HG02943 (cell line): ENCODE results near the gene PLEKHA8.

ENCODE experiments used
- ATAC-seq: cut with Tn5 transposase; IDR thresholded peaks from one replicate; pipeline ENCODE4 v1.9.1; 2021; ENCODE audit warnings: mild to moderate bottlenecking, low read depth, moderate library complexity; ENCODE audit not compliant: unreplicated experiment

The PLEKHA8 gene

DNA sequence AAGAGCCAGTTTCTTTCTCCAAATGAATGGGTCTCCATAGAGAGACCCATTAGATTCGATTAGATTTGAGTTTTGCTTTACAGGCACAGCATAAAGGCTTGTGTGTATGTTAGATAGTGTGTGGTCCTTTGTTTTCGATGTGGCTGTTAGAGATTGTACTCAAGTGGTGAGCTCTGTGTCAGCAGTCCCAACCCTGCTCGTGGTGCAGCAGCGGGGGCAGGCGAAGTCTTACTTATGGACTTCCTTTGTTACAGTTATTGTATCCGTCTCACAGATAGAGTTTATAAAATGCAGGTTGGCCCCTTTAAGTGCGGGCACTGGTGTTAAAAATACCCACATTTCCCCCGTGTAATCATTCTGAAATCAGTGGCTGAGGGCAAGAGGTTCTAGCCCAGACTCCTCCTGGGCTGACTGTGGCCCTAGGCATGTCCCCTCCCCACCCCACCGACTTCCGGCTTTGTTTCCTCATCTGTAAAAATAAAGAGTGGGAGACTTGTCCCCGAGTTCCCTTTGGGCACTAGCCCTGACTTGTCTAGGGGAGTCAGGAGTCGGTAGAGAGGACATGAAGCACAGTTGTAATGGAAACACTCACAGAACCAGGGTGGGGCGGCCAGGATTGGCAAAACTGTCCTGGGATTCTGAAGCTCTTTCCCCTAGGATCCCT is 135.2 kb downstream of the PLEKHA8 start:
- ATAC-seq: peak; percentile 43

DNA sequence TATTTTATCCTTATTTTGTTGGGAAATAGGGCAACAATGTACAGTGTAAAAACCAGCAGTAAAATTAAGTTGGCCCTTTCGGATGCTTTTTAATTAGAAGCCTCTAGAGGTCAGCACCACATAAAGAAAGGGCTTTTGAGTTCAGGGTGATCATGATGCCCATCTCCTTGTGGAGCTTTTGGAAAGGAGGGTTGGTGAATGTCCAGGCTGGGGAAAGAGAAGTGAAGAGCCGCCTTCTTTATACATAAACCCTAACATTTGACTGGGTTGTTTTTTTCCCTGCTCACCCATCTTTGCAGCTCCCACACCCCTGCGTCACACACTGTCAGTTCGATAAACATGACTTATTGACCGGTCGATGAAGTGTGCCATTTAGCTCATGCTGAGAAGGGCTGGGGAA is 136.4 kb downstream of the PLEKHA8 start:
- ATAC-seq: no peak

DNA sequence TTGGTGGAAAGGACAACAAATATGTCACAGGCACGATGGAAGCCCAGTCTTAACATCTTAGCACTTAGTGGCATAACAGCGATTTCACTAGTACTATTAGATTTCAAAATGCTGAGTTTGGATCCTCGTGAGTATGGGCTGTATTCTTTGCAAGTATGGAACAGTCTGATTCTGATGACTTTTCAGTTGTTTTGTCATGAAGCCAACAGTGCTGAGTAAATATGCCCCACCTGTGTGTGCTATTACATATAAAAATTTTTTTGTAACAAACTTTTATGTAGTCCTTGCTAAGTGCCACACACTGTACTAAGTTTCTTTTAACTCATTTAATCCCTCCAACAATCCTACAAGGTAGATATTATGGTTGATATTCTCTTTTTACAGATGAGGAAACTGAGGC is 137.4 kb downstream of the PLEKHA8 start:
- no peak for ATAC-seq

DNA sequence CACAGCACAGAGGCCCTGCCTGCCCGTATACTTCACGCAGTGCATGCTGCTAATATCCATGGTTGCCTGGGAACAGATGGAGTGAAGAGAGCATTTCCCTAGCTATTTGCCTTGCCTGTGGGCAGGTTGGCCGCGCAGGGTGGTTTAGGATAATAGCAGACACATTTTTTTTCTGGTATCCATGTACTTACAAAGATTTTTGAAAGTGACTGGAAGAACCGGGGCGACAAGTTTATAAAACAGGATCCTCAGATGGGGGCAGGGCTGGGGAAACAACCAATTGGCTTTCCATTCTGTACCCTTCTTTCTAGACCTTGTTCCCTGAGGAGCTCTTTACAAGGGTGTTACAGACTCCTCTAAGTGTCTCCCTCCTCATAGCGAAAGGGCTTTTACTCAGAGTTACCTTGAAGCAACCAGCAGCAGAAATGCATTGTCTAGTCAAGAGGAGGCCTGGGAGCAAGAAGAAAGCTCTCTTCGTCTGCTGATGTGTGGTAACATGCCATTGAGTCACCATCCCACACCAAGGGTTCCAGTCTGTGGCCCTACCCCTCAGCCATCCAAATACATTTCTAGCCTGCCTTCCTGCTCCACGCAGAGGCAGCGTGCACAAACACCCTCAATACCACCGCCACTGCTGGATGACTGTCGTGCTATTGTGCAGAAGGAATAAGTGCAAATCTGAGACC is 138.1 kb downstream of the PLEKHA8 start:
- ATAC-seq: no peak

DNA sequence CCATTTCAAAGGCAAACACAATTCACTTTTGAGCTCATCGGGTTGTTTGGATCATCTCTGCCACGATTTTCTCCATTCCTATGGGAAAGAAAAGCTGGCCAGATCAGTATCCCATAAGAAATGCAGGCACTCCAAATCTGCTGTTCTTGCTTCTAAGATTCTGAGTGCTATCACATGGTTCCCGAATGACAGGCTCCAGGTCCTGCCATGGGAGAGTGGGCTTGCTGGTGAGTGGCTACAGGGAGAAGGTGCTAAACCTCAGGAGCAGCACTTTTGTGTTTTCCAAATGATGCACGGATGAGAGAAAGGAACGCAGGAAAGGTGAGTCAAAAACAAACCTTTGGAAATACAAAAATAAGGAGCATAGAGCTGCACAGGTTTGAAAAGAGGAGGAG is 138.6 kb downstream of the PLEKHA8 start:
- no peak for ATAC-seq

DNA sequence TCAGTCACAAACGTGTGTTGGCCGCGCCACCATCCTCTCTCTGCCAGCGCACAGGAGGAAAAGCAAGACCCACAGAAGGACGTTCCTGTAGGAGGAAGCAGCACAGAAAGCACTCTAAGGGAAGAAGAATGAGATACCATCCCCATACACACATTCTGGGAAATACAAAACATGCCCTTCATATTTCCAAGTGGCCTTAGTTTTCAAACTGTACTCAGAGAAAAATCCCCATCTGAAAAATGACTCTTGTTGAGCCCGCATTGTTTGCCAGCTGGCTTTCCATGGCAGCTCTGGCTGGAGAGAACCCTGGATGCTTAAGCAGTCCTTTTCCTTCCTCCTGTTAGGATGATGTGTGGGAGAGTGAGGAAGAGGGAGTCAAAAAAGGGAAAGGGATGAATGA is 139.7 kb downstream of the PLEKHA8 start:
- no peak for ATAC-seq

DNA sequence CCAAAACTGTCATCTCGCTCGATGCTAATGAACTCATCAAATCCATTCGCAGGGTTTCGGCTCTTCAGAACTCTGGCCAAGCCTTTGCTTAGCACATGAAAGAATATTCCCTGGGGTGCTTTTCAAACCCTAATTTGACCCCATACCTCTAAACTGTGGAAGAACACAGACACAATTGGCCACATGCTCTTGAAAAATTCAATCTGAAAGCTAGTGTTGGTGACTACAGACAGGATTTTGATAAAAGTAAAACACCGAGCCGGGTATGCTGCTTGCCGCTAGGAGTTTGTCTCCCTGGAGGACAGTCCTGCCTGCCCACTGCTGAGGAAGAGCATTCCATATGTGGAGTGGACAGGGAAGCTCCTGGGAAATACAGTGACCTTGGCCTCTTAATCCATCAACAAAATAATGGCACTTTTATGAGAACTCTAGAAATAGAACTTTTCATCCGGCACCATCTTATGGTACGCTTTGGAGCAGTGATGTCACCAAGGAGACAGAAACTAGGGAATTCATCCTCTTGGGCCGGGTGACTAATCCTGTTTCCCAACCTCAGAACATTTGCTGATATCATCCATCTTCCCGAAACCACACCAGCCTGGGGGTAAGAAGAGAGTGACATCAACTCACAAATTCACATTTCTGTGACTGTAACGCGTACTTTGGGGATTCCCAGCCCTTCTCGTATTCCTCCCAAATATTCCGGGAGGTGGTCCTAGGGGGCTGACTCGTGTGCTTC is 140.8 kb downstream of the PLEKHA8 start:
- ATAC-seq: no peak

DNA sequence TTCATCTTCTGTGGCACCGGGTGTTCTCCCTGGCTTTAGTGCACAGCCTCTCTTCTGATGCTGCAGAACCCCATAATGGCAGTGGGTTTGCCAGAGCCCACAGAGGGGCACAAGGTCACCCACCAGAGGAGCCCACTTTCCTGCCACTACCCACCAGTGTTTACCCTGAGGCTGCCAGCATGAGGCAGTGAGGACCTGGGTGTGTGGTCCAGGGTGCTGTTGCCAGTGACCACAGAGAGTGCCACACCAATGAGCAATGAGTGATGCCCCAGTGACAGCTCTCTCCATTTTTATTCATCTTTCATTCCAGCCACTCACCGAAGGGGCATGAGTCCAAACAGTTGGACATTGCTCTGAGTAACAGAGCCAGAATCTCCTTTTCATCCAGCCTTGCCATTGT is 141.4 kb downstream of the PLEKHA8 start:
- no peak for ATAC-seq

DNA sequence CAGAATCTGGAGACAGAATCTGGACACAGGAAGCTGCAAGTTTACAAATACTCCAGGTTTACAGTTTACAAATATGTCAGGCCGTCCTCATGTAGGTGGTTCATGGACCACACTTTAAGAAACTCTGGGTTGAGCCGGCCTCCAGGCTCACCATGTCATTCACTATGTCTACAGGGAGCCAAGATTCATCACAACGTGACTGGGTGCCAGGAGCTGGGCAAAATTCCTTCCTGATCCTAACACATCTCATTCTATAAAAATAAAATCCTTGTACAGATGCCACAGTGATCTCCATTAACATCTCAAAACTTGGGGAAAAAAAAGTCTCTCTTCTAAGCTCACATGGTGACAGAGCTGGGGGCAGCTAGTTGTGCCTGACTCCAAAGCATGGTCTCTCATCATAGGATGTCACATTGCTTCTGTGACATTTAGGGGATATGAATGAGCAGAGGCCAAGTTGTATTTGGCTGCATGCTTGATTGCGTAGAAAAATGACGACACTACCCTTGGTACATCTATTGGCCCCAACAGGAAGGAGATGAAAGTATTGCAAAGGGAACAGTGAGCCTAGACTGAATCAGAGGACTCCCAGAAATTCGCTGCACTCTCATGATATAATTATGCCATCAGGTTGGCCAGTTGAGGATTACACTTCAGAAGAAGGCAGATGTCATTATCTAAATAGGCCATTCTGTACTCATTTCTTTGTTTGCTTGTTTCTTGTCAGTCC is 142.4 kb downstream of the PLEKHA8 start:
- ATAC-seq: no peak

DNA sequence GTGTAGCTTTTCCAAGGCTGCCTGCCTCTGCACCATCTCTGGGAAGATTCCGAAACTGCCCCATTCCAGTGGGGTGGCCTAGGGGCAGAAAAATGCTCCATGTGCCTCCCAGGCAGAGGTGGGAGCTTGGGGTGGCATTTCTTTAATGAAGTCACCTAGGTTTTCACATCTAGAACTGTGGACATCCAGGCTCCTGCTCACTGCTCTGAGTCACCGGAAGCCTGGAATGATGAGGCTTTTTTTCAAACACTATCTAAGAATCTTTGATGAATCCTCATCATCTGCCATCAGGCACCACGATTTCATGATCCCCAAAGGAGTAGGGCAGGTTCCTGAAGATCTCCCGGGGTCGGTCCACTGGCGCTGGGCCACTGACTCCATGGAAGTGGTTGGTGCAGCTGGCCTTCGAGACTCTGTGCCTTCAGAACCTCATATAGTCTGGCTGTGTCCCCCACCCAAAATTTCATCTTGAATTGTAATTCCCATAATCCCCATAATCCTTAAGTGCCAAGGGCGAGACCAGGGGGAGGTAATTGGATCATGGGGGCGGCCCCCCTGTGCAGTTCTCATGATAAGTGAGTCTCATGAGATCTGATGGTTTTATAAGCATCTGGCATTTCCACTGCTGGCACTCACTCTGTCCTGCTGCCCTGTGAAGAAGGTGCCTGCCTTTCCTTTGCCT is 143.7 kb downstream of the PLEKHA8 start:
- no peak for ATAC-seq

DNA sequence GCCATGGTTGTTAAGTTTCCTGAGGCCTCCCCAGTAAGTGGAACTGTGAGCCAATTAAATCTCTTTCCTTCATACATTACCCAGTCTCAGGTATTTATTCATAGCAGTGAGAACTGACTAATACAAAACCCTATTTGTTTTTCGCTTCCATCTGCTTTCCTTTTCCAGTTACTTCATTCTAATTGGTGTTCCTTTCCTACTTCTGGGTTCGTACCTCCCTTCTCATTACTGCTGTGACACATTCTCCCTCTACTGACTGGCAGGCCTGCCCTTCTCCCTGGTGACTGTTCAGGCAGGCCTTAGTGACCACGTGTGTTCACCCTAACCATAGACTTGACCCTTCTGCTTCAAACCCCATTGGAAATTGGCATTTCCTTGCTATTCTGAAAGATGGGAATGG is 144.2 kb downstream of the PLEKHA8 start:
- ATAC-seq: no peak

DNA sequence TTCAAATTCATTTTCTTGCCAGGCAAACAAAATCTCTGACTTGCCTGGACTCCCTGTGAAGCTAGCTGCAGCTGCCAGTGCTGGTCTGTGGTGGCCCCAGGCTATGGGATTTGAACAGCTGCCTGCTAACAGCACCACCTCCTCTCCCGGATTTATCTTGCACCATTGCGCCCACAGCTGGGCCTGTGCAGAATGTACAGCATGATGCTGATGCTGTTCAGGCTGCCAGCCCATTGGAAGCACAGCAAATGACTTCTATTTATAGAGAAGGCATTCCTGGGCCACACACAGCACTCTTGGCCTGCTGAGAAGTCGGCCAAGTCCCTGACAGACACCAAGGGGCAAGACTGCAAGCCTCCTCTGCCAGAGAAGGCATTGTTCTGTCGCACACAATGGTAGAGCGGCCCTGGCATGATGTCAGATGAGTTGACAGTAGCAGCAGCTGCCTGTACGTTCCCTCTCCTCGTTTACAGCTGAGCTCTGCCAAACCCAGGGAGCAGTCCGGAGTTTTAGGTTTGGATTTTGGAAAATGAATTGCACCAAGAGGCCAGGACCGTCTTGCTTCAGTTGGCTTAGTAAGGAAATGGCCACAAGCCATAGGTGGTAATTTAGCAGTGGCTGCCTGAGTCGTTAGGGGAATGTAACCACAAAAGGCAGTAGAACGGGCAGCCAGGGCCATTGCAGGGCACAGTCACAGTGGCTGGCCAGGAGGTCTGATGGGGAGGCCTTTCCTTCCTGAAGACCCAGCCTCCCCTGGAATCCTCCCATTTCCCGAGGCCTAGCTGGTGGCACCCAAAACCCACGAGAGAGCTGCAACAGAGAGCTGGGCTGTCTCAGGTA is 145.1 kb downstream of the PLEKHA8 start:
- ATAC-seq: no peak

DNA sequence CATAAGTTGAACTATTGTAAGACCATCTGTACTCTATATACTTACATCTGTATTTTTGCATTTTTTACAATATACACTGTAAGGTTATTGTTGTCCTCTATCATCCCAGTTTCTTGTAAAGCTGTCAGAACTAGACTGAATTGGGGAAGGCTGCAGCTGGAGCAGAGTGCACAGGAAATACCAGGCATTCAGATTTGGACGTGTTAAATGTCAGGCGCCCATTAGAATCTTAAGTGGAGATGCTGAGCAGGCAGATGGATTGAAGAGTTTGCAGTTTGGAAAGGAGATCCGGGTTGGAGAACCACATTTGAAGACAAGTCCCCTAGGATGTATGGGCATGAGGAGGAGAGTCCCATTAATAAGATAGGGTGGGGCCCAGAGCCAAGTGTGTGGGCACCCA is 147.0 kb downstream of the PLEKHA8 start:
- ATAC-seq: no peak

DNA sequence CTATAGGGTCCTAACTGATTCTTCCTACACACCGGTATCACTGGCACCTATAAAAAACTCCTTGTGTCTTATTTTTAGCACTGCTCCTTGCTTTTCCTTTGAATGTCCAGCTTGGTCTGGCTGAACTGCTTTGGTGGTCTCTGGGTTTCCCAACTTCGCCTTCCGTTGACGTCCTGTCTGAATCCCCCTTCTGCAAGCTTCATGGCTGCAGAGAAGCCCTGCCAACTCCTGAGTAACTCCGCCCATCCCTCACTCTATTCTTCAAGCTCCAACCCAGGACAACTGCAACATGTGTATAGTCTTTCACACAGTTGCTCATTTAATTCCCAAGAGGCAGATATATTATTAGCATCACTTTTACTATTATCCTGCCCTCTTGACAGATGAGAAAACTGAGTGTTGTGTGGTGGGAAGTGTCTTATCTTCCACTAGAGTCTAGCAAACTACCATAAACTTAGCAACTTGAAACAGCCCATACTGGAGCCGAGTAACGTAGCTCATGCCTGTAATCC is 147.5 kb downstream of the PLEKHA8 start:
- ATAC-seq: no peak

DNA sequence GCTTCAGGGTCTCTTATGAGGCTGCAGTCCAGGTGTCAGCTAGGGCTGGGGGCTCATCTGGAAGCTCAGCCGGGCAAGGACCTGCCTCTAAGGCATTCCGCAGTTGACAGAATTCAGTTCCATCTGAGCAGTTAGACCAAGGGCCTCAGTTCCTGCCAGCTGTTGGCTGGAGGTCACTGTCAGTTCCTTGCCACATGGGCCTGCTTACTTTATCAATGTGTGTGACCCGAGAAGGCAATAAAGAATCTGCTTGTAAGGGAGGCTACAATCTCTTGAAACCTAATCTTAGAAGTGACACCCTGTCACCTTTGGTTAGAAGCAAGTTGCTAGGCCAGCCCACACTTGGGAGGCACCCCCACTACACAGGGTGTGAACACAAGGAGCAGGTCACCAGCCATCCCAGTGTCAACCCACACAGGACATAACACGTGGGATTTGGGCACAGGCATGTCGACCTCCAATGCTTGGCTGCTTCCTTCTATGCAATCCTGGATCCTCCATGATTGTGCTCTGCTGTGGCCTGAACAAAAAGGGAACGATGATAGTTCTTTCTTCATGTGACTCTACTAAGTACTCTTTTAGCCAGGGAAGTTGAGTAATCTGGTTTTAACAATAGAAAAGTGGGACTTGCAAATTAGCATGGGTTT is 148.4 kb downstream of the PLEKHA8 start:
- ATAC-seq: no peak

DNA sequence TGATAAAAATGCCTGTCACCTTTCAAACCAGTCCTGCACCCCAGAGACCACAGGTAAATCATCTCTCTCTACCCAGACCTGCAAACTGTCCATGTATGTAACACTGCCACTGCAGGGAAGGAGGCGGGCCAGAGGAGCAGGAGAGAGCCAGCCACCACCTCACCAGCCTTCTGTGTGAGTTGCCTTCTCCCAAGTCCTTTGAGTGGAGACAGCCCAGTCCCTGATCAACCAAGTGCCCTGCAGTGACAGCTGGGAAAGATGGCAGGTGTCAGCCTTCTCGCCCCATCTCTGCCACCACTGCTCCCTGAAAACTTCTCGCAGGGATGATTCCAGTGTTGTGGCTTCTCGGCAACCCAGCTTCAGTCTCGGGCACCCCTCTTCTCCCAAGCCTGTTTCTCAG is 149.0 kb downstream of the PLEKHA8 start:
- no peak for ATAC-seq

DNA sequence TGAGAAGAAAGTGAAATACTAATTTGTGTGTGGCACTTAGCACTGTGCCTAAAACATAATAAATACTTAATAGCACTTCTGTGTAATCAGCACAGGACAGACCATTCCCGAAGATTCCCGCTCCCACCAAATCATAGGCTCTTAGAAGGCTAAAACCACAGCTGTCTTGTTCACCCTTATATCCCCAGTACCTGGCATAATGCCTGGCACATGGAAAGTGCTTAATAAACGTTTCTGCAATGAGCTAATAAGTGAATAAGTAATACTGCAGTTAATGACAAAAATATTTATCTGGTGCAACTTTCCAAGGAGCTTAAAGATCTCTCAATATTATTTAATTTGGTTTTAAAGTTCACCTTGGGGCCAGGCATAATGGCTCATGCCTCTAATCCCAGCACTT is 149.8 kb downstream of the PLEKHA8 start:
- no peak for ATAC-seq

DNA sequence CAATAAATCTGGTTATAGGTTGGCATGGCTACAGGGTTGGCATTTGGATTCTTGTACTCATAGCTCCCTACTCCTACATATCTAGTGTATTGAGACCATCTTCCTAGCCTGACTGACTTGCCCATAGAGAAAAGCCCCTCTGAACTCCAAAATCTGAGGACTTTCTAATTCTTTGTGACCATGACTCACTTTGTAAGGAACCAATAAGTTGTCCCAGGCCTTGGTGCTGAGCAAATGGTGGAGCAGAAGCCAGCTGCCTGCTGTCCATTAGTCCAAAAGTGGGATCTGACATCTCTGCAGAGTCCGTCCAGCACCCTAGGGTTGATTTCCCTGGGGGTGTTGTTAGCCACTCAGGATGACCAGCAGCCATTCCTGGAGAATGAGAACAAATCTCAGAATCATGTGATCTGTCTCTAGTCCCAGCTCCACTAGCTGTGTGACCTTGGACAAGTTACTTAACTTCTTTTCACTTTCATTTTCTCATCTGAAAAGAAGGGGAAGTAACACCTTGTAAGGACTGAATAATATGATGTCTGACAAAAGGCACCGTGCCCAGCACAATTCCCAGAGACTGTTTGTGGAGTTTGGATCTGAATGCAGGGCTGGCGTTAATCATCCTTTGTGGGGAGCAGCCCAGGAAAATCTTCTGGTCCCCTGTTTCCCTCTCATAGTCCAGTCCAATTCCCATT is 150.7 kb downstream of the PLEKHA8 start:
- ATAC-seq: peak; percentile 79
